ENCODE measurements around the gene ATXN1. TPM values are rescaled to one million over a fixed set of nuclear protein-coding genes. Genes with fewer than 3 reads are reported as not detected.

The ATXN1 gene
- polyA plus RNA-seq, 1 donor (not counting 4 experiments of a cell fraction or from before 2014, with no cell fraction given), result 9.7 TPM

DNA sequence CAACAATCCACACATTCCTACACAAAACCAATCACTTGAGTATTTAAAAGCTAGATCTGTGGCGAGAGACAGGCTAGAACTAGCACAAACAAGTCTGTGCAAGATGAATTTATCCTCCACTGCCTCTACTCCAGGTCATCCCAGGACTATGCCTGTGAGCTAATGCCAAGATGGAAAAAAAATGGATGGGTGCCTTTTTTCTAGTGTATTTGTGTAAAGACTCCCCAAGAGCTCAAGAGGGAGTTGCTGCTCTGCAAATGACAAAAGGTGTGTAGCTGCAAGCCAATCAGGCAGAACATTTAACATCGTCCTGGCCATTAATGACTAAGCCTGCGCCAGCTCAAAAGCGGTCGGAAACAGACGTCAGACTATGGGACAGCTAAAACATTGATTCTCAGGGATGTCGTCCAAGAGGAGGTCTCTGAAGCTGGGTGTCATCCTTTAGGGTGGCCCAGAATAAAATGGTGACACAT lies 21.9 kb downstream of the ATXN1 start:
- Histone ChIP-seq H4K20me1 (ENCODE audit: control insufficient read depth, extremely low read depth, insufficient read depth, low read length) (no peaks in the 10 kb centered on the region), H3K4me3 (ENCODE audit: control insufficient read depth in 2 of 3, extremely low read depth in 1 of 3, insufficient read depth in 2 of 3, low read depth in 1 of 3, low read length in 3 of 3) (no peak overlapping the region), H3K36me3 (ENCODE audit: control insufficient read depth in 2 of 2, extremely low read depth in 1 of 2, insufficient read depth in 2 of 2, low read length in 2 of 2) (peaks cover 0 to 4% of the 10 kb centered on the region in 2 experiments), H3K9ac (ENCODE audit: control insufficient read depth, extremely low read depth, insufficient read depth, low read length) (no peak overlapping the region), H3K79me2 (ENCODE audit: control insufficient read depth, insufficient read depth, low read length) (peaks cover 19% of the 10 kb centered on the region), H3K9me1 (ENCODE audit: control insufficient read depth, extremely low read depth, insufficient read depth, low read length) (no peaks in the 10 kb centered on the region), H3K4me2 (ENCODE audit: control insufficient read depth, extremely low read depth, insufficient read depth, low read depth, low read length) (peak overlapping the region; percentile 42), H2AFZ (ENCODE audit: control insufficient read depth, low read length) (no peak overlapping the region), H3K27me3 (ENCODE audit: control insufficient read depth, extremely low read depth, insufficient read depth, low read length) (no peaks in the 10 kb centered on the region), H3K9me3 (ENCODE audit: control insufficient read depth, low read depth, low read length) (no peaks in the 10 kb centered on the region), H3K4me1 (ENCODE audit: control insufficient read depth, extremely low read depth, insufficient read depth, low read length) (peaks cover 55% of the 10 kb centered on the region), H3K27ac (ENCODE audit: control insufficient read depth, insufficient read depth, low read length) (peak overlapping the region; percentile 58)
- TF ChIP-seq CTCF (optimal IDR thresholded peaks at IDR 0.05 in 1 of 3, IDR thresholded peaks at IDR 0.05 in 1 of 3, conservative IDR thresholded peaks at IDR 0.05 in 1 of 3; ENCODE audit: extremely low read depth in 1 of 3, insufficient read depth in 2 of 3, low read length in 3 of 3) (peak; percentile 27 to 60 (median 57)), EZH2 (IDR thresholded peaks at IDR 0.05; ENCODE audit: low read length) (no peak)
- DNase-seq (ENCODE audit: low read depth, low spot score) (peak; percentile 97), FAIRE-seq (peak; percentile 92)
- dilution Hi-C loops (cut with MboI; ENCODE audit: extremely low pct_ligation_motif_present, low sequenced_read_pairs), result no loop called here

DNA sequence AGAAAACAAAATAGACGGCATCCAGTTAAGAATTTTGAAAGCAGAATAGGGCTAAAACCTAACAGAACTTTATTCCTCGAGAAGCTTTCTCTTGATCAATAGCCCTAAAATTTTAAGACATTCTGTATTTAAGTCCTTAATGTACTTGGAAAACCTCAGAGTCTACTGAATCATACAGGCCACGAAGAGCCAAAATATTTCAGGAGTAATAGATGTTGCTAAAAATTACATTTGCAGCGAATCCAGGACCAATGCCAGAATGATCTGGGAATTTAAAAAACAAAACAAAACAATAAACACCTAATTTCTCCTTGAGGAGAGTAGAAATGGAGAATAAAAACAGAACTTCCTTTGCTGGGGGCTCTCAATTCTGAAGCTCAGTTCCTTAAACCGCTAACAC lies 23.3 kb downstream of the ATXN1 start:
- Histone ChIP-seq H3K27ac (ENCODE audit: control insufficient read depth, insufficient read depth, low read length) (peak overlapping the region; percentile 45), H3K4me3 (ENCODE audit: control insufficient read depth in 2 of 3, extremely low read depth in 1 of 3, insufficient read depth in 2 of 3, low read depth in 1 of 3, low read length in 3 of 3) (no peak overlapping the region), H3K4me1 (ENCODE audit: control insufficient read depth, extremely low read depth, insufficient read depth, low read length) (peaks cover 55% of the 10 kb centered on the region), H3K4me2 (ENCODE audit: control insufficient read depth, extremely low read depth, insufficient read depth, low read depth, low read length) (peak overlapping the region; percentile 63), H3K9me3 (ENCODE audit: control insufficient read depth, low read depth, low read length) (no peaks in the 10 kb centered on the region), H3K27me3 (ENCODE audit: control insufficient read depth, extremely low read depth, insufficient read depth, low read length) (no peaks in the 10 kb centered on the region), H3K9me1 (ENCODE audit: control insufficient read depth, extremely low read depth, insufficient read depth, low read length) (no peaks in the 10 kb centered on the region), H3K9ac (ENCODE audit: control insufficient read depth, extremely low read depth, insufficient read depth, low read length) (no peak overlapping the region), H4K20me1 (ENCODE audit: control insufficient read depth, extremely low read depth, insufficient read depth, low read length) (no peaks in the 10 kb centered on the region), H2AFZ (ENCODE audit: control insufficient read depth, low read length) (no peak overlapping the region), H3K79me2 (ENCODE audit: control insufficient read depth, insufficient read depth, low read length) (peaks cover 9% of the 10 kb centered on the region), H3K36me3 (ENCODE audit: control insufficient read depth in 2 of 2, extremely low read depth in 1 of 2, insufficient read depth in 2 of 2, low read length in 2 of 2) (no peaks in the 10 kb centered on the region)
- TF ChIP-seq EZH2 (IDR thresholded peaks at IDR 0.05; ENCODE audit: low read length), result no peak
- no peak for TF ChIP-seq CTCF (optimal IDR thresholded peaks at IDR 0.05 in 1 of 3, IDR thresholded peaks at IDR 0.05 in 1 of 3, conservative IDR thresholded peaks at IDR 0.05 in 1 of 3; ENCODE audit: extremely low read depth in 1 of 3, insufficient read depth in 2 of 3, low read length in 3 of 3)
- FAIRE-seq (no peak), DNase-seq (ENCODE audit: low read depth, low spot score) (no peak)
- dilution Hi-C loops (cut with MboI; ENCODE audit: extremely low pct_ligation_motif_present, low sequenced_read_pairs), result no loop called here

Data from keratinocyte (primary cell).